GM12891 (cell line): ENCODE results near the gene IDH1.

Experiments
- POLR2AphosphoS5 ChIP-seq: IDR thresholded peaks from 2 replicates; pipeline ENCODE4 v1.6.1; 2011; ENCODE audit warnings: low read depth, low read length, control low read depth
- TAF1 ChIP-seq: IDR thresholded peaks from 2 replicates; pipeline ENCODE4 v1.6.1; 2011; ENCODE audit warnings: low read depth, low read length, control low read depth

DNA sequence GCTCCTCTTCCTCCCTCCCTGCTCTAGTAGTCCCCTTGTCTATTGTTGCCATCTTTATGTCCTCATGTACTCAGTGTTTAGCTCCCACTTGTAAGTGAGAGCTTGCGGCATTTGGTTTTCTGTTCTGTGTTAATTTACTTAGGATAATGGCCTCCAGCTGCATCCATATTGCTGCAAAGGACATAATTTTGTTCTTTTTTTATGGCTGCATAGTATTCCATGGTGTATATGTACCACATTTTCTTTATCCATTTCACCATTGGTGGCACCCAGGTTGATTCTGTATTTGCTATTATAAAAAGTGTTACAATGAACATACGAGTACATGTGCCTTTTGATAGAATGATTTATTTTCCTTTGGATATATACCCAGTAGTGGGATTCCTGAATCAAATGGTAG is 23.7 kb upstream of the IDH1 start:
- TF ChIP-seq POLR2AphosphoS5 (no peak), TAF1 (no peak)
